Pancreas (tissue), 10 donors: ENCODE data around the gene PPP1R3E. TPM values are rescaled to one million over a fixed set of nuclear protein-coding genes. Genes with fewer than 3 reads are reported as not detected.
A peak's percentile ranks its signal among the peaks of the same experiment; 100 is the strongest.

Experiments
- ATAC-seq, 4 donors: fragments of 200-7000 bp; cut with Tn5 transposase; one replicate each; pipeline versions ENCODE4 v1.8.0 to v1.9.1; 2020; ENCODE audit warnings: mild to moderate bottlenecking in 4 of 4, moderate library complexity in 4 of 4
- DNase-seq, 6 donors: peaks; one replicate each; pipeline ENCODE4 v3.0.0-alpha.2; 2020
- FAIRE-seq: peaks from 2 replicates; lab custom pipeline; 2012; peaks lifted over from hg19 to GRCh38; lab: Jason Lieb, UNC
- H3K27ac ChIP-seq, 4 donors: fragments of 200-600 bp; sonication (generic); 1 replicate in 3 of 4; 2 replicates in 1 of 4; pipeline versions ENCODE4 v1.5.0 to v1.8.0; 2020
- H3K27me3 ChIP-seq, 4 donors: fragments of 200-600 bp; one replicate each; pipeline ENCODE4 v1.8.0; 2021
- H3K36me3 ChIP-seq, 3 donors: fragments of 200-600 bp; sonication (generic) in 1 of 3; one replicate each; pipeline versions ENCODE4 v1.5.0 to v1.8.0; 2020 to 2021
- H3K4me1 ChIP-seq, 3 donors: fragments of 200-600 bp; one replicate each; pipeline ENCODE4 v1.8.0; 2021
- H3K4me3 ChIP-seq, 4 donors: fragments of 200-600 bp; sonication (generic) in 2 of 4; one replicate each; pipeline versions ENCODE4 v1.5.0 to v1.8.0; 2020 to 2021
- H3K9me3 ChIP-seq, 4 donors: fragments of 200-600 bp; one replicate each; pipeline ENCODE4 v1.8.0; 2021
- WGBS, 2 donors: extraction: QIAGEN DNeasy Blood & Tissue Kit; methylation state at CpG; one replicate each; pipeline ENCODE4 v1.1.7; 2013; 5-methylcytosine and 5-hydroxymethylcytosine counted together
- intact Hi-C, 3 donors: fragments of 100-400 bp; cut with DNase I; formaldehyde crosslinking; loops; one replicate each; pipeline versions ENCODE4 v1.11.1 to v1.14.2; 2022
- polyA plus RNA-seq, 2 donors: library from polyadenylated mRNA; stranded (reverse); fragments of 200-250 nt; gene quantifications; one replicate each; pipeline ENCODE4 v1.2.3, GENCODE V29; 2013
- total RNA-seq, 6 donors: library from RNA; stranded (reverse); fragmentation: NEBNext Ultra II Directional in 4 of 6; extraction: Animal tissue kit (Norgen Biotek cat#: 25700) in 4 of 6; gene quantifications; one replicate each; pipeline versions ENCODE4 v1.2.1 to v1.2.4, GENCODE V29; 2021 to 2023
- TF ChIP-seq, protein P1 (sequence below), 4 donors: fragments of 200-600 bp; sonication (generic) in 3 of 4; IDR thresholded peaks; one replicate each; pipeline versions ENCODE4 v1.5.0 to v1.8.0; 2021; ENCODE audit warnings: antibody characterized with exemption in 4 of 4
- donor health status: healthy with polysubstance abuse.
- donor health status: DM: no; HTN: no; CAD: no; lungs with moderate emphysema.
- donor health status: DM: no; HTN: no; CAD: no.
- donor health status: control.
- donor health status: control.
- donor health status: Bipolar disorder and iron deficiency.
- donor health status: DM: yes; HTN: yes; CAD: no.
- donor health status: DM: no; HTN: no; CAD: no.
- donor health status: DM: no; HTN: no; CAD: no.
- donor health status: DM: yes; HTN: yes; CAD: no.

PPP1R3E gene
- total and polyA plus RNA-seq, 8 donors, result 4.1 to 25.9 (median 8.1) TPM

DNA sequence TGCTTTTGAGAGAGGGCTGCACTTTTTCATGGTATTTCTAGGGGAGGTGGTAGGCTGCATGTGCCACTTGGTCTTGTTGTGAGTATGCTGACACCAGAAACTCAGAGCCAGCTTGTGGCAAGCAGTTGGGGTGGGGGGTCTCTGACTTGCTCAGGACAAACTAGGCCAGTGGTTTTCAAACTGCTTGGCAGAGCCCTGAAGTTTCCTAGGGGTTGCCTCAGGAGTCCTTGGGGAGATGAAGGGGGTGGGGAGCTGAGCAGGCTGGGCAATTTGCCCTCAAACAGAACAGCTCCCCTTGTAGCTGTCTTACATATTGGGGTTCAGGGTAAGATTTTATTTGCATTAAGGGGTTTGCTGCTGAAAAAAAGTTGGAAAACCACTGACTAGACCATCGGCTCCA lies 7.9 kb upstream of the PPP1R3E start:
- DNase-seq (no peak), FAIRE-seq (no peak), ATAC-seq (no peak)
- TF ChIP-seq, protein P1, sequence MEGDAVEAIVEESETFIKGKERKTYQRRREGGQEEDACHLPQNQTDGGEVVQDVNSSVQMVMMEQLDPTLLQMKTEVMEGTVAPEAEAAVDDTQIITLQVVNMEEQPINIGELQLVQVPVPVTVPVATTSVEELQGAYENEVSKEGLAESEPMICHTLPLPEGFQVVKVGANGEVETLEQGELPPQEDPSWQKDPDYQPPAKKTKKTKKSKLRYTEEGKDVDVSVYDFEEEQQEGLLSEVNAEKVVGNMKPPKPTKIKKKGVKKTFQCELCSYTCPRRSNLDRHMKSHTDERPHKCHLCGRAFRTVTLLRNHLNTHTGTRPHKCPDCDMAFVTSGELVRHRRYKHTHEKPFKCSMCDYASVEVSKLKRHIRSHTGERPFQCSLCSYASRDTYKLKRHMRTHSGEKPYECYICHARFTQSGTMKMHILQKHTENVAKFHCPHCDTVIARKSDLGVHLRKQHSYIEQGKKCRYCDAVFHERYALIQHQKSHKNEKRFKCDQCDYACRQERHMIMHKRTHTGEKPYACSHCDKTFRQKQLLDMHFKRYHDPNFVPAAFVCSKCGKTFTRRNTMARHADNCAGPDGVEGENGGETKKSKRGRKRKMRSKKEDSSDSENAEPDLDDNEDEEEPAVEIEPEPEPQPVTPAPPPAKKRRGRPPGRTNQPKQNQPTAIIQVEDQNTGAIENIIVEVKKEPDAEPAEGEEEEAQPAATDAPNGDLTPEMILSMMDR (IDR thresholded peaks at IDR 0.05), result no peak
- Histone ChIP-seq H3K27me3 (no peaks in the 10 kb centered on the region), H3K4me1 (peaks cover 9 to 23% (median 19%) of the 10 kb centered on the region in 3 donors), H3K27ac (no peak overlapping the region), H3K9me3 (no peaks in the 10 kb centered on the region), H3K36me3 (peaks cover 0 to 5% (median 0%) of the 10 kb centered on the region in 3 donors), H3K4me3 (no peak overlapping the region)
- 94 to 95% methylated on average over 1 of the region's 1 CpG for WGBS, 2 donors
- intact Hi-C loops, result no loop called here

DNA sequence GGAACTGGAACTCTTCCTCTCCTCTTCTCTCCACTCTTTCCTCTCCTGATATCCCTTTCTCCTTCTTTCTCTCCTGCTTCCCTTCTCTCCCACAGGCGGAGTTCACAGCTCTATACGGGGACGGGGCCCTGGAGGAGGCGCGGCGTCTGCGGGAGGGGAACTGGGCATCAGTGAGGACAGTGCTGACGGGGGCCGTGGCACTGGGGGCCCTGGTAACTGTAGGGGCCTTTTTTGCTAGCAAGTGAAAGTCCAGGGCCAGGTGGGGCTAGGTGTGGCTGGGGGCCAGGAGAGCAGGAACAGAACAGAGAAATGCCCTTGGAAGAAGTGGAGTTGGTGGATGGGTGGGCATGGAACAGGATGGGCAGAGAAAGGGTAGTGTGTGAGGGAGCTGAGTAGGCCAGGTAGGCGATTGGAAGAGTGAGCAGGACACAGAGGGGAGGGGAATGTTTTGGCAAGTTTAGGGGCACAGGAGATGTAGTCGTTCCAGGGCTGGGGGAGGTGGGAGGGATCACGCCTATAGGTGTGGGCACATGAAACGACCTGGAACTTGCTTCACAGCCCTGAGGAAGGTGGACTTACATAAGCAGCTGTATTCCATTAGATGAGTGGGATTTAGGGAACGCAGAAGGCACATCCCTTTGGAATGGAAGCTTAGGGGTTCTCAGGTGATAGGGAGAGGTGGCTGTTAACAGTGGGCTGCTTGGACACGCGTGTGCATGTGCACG lies 6.2 kb upstream of the PPP1R3E start:
- Histone ChIP-seq H3K36me3 (peaks cover 0 to 5% (median 0%) of the 10 kb centered on the region in 3 donors), H3K27ac (no peak overlapping the region), H3K9me3 (no peaks in the 10 kb centered on the region), H3K4me3 (peak overlapping the region in 2 of 4 donors; percentile 64 to 77), H3K4me1 (peaks cover 9 to 23% (median 19%) of the 10 kb centered on the region in 3 donors), H3K27me3 (no peaks in the 10 kb centered on the region)
- no peak for FAIRE-seq
- no peak for ATAC-seq
- intact Hi-C loops, result no loop called here
- TF ChIP-seq, protein P1 (IDR thresholded peaks at IDR 0.05), result no peak
- DNase-seq, result peak in 2 of 6 donors; percentile 34 to 66
- 73 to 76% methylated on average over 17 of the region's 17 CpGs for WGBS, 2 donors

DNA sequence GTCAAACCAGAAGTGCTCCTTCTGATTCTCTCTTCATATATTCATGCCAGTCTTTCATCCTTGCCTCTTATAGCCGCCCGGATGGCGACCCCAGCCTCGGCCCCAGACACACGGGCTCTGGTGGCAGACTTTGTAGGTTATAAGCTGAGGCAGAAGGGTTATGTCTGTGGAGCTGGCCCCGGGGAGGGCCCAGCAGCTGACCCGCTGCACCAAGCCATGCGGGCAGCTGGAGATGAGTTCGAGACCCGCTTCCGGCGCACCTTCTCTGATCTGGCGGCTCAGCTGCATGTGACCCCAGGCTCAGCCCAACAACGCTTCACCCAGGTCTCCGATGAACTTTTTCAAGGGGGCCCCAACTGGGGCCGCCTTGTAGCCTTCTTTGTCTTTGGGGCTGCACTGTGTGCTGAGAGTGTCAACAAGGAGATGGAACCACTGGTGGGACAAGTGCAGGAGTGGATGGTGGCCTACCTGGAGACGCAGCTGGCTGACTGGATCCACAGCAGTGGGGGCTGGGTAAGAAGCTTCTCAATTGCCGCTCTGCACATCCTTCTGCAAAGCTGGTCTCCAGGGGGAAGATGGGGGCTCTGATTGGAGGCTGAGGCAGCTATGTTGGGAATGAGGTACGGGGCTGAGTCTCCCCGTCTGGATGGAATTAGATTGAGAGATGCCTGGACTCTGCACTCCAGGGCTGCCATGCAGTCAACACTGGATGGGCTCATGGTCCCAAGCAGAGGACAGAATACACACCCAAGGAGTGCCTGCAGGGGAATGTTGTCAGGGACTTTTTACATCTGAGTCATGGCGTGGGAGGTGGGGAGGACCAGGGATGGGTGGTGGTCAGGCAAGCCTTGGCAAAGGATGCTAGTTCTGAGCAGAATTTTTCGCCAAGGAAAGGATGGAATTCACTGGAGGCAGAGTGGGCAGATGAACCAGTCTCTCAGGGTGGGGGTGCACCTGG lies 5.3 kb upstream of the PPP1R3E start:
- FAIRE-seq, result no peak
- TF ChIP-seq, protein P1 (IDR thresholded peaks at IDR 0.05), result no peak
- no peaks in the 10 kb centered on the region for H3K9me3 ChIP-seq
- ATAC-seq, result no peak
- peak in 1 of 6 donors; percentile 52 for DNase-seq
- 62 to 72% methylated on average over 22 of the region's 22 CpGs for WGBS, 2 donors
- intact Hi-C loops, result no loop called here
- peaks cover 0 to 5% (median 0%) of the 10 kb centered on the region in 3 donors for H3K36me3 ChIP-seq
- H3K4me1 ChIP-seq, result peaks cover 9 to 23% (median 19%) of the 10 kb centered on the region in 3 donors
- H3K27me3 ChIP-seq, result no peaks in the 10 kb centered on the region
- H3K4me3 ChIP-seq, result peak overlapping the region; percentile 64 to 77 (median 72)
- H3K27ac ChIP-seq, result peak overlapping the region in 2 of 4 donors; percentile 88 to 90

DNA sequence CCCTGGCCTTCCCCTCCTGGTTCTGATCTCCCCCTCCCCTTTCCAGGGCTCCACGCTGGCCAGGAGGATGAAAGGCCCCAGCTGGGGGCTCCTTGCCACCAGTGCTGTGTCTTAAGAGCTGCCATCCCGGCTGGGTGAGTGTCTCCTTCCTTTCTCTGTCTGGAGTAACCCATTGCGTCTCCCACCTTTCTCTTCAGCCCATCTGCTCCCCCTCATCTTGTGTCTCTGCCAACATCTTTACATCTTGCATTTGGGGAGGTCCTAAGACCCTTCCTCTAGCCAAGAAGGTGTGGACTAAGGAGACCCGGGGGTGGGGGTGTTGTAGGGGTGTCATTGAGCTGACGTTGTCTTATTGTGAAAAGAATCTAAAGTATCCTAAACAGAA lies 4.5 kb upstream of the PPP1R3E start:
- peaks cover 9 to 23% (median 19%) of the 10 kb centered on the region in 3 donors for H3K4me1 ChIP-seq
- intact Hi-C loops, result no loop called here
- no peaks in the 10 kb centered on the region for H3K9me3 ChIP-seq
- peak overlapping the region; percentile 64 to 77 (median 72) for H3K4me3 ChIP-seq
- DNase-seq (peak in 1 of 6 donors; percentile 25), FAIRE-seq (no peak), ATAC-seq (no peak)
- no peaks in the 10 kb centered on the region for H3K27me3 ChIP-seq
- peak overlapping the region; percentile 66 to 90 (median 80) for H3K27ac ChIP-seq
- H3K36me3 ChIP-seq, result peaks cover 0 to 5% (median 0%) of the 10 kb centered on the region in 3 donors
- WGBS, 2 donors, result 2 to 6% methylated on average over 5 of the region's 5 CpGs
- TF ChIP-seq, protein P1 (IDR thresholded peaks at IDR 0.05), result no peak
